ENCODE results near the gene COL16A1.

The COL16A1 gene

DNA sequence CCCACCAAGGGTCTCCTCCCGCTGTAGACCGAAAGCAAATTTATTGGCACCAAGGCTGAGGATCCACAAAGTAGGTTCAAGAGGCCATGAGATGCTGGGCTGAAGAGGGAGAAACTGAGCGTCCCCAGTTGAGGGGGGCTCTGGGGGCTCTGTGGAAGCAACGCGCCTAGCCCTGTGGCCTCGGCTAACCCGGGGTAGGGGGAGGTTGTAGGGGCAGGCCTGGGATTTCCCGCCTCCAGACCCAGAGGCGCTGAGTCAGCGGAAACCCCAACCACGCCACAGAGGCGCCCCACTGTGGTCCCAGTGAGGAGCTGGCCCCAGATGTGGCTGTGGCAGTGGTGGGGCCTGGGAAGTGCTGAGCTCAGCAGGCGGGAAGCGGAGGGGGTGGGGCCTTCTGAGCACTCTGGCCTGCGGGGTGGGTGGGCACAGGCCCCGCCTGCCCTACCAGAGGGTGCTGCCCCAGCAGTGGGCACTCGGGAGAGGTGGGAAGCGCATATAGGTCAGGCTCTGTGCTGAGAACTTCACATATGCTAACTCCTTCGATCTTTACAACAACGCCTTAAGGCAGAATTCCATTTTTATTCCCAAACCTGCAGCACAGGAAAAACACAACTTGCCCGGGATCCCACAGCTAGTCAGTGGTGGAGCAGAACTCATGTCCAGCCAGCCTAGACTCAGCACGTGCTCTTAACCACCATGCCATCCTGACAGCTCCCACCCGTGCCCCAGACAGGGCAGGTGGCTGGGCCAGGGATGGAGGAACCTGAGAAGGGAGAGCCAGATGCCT, 1.5 kb upstream of the COL16A1 start:
- DNase-seq, result peak; percentile 75

DNA sequence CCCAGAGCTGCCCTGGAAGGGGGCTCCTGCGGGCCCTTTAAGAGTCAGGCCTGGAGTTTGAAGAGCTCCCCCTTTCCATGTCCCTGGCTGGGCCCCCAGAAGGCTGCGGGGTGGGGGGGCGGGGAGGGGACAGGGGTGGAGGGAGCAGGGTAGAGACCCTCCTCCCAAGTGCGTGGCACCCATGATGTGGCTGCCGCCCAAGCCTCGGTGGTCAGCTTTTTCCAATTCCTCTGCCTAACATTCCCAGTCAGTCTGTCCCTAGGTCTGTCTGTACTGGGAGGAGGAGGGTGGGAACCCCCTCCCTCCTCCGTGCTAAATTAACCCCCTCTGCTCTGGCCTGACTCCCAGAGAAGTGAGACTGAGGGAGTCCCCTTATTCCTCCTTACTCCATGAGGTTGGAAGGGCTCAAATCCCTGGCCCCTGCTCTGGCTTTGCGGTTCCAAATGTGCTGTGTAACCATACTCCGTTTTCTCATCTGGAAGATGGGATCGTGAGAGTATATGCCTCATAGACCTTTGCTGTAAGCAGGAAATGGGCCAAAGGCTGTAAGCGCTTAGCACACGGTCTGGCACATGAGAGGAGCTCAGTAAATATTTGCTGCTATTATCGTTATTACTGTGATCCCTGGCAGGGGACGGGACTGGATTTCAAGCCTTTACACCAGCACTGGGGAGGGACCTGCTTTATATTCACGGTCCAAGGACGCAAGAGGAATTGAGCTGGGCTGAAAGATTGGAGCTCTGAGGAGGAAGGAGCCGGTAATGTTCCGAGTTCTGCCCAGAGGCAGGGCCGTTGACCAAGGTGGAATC, 658 bp upstream of the COL16A1 start:
- DNase-seq, result peak; percentile 92

DNA sequence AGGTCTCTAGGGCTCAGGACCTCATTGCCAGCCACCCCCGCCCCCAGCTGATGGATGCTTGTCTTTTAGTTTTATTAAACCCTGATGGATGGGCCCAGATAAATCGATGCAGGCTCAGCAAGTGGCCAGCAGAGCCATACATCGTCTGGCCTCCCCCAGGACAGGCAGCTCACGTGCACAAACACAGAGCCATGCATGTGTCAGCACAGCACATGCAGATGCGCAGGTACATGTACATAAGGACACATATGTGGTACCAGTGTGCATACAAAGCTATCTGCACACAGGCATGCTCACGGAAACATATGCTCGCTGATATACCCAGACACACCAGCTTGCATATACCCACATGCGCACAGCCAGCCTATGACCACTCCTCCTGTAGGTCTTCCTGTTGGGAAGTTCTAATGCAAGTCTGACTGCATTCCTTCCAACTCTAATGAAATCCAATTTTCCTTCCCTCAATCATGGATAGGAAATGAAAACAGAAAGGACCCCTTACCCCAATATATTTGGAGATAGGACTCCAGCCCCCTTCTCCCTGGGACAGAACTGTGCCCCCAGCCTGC, 897 bp downstream of the COL16A1 start:
- DNase-seq, result no peak

DNA sequence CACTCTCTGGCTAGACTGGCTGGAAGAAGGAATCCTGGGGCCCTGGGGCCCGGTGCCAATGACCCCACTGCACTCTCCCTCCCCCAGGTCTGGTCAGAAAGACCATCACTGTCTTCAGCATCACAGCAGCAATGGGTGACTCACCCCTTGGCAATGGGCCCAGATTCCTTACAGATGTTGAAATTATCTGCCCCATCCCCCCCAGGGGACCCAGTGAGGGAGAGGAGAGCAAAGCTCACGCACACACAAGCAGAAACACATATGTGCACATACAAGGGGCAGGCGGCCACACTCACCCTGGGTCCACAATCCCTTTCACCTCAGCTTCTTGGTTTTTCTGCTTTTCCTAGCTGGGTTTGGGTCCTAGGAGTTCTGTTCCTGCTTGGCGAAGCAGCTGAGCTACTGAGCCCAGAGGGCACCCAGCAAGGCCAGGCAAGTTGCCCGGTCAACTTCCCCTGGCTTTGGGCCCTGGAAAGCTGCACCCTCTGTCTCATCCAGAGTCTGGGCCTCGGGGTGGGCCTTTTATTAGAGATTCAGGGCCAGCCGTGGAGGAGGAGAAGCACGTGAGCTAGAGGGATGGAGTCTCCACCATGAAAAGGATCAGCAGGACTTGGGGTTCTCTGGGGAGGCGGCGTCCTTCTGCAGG, 2.6 kb downstream of the COL16A1 start:
- DNase-seq, result peak; percentile 79

DNA sequence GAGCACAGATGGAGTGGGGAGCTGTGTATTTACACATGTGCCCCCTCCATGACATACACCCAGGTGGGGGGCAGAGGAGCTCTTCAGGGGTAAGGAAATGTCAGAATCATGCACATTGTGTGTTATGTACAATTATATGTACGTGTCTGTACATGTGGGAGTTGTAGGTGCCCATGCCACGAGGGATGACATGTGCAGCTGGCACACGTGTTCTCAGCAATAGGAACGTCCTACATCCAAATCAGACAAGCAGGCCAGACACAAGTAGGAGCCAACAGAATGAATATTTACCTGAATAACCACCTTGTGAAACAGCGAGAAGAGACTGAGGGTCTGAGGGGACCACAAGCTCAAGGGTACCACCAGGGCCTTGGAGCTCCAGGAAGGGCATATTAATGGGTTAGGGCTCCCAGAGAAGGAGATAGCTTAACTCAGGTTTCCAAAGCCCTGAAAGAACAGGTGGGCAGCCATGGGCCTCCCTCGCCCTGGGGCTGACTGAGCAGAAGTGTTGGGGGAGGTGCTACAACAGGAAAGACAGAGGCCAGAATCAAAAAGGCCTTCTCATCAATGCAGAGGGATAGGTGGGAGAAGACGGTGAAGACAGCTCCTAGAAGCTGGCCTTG, 3.2 kb downstream of the COL16A1 start:
- no peak for DNase-seq

DNA sequence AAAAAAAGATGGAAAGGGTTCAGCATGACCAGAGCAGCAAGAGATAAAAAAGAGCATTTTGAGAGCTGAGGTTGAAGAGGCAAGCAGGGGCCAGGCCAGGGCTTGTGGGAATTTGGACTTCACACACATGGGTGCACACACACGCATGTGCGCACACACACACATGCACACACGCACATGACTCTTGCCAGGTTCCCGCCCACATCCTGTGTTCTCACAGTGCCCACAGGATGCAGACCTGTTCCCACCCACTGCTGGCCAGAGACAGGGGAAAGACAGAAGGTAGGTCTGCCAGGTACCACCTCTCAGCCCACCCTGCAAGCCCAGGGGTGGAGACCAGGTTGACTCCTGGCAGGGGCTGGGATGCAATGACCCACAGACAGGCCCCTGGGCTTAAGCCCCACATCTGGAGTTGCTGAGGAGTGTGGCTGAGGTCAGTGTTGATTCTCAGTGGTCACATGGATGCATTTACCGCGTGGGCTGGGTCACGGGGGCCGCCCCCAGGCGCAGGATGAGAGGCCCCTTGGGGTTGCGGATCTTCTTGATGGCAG, 4.4 kb downstream of the COL16A1 start:
- DNase-seq, result no peak

DNA sequence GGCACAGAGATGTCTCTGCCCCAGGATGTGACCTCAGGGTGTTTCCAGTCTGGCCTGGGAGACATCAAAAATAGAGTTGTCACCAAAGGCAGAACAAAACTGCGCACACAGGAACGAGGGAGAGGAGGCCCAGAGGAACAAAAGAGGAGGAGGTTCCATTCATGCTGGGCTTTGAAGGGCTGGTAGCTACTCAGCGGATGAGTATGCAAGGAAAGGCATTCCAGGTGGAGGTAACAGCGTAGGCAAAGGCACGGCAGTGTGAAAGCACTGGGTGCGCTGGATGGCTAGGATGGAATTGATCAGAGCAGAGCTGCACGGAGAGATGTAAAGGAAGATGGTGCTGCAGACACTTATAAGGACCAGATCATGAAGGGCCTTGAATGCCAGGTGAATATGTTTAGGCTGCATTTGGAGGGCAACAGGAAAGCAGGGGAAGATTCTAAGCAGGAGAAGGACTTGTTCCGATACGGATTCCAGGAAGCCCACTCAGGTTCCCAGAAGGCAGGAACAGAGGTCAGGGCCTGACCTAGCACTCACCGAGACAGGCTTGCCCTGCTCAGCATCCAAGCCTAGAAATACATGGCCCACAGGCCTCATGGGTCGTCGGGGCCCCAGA, 6.3 kb downstream of the COL16A1 start:
- no peak for DNase-seq

DNA sequence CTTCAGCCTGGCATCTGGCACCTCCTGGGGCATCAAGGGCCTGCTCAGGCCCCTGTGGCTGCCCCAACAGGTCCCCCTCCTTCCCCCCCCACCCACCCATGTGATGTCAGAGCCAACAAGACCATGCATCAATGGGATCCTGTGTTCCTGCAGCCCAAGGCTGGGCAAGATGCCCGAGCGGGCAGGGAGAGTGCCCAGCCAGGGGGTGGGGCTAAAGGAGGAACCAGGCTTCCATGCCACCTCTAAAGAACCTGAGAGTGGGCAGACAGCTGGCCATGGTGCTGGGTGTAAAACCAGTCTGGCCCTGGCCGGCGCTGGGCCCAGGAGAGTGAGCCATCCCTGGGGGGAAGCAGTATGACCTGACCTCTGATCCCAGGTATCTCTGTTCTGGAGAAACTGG, 7.6 kb downstream of the COL16A1 start:
- peak; percentile 80 for DNase-seq

DNA sequence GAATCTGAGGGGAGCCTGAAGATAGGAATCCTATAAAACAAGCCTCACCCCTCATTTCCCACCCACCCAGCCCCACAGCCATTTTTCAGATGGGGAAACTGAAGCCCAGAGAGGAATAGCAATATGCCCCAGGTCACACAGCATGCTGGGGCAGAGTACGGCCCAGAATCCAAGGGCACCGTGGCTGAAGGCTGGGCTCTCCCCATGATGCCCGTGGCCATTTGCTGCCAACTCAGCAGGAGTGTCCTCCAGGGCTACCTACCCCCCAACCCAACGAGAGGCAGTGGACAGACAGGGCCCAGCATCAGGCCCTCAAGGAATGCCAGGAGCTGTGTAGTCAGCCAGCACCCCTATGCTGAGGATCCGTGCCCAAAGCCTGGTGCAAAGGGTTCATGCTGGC, 8.5 kb downstream of the COL16A1 start:
- DNase-seq, result no peak

DNA sequence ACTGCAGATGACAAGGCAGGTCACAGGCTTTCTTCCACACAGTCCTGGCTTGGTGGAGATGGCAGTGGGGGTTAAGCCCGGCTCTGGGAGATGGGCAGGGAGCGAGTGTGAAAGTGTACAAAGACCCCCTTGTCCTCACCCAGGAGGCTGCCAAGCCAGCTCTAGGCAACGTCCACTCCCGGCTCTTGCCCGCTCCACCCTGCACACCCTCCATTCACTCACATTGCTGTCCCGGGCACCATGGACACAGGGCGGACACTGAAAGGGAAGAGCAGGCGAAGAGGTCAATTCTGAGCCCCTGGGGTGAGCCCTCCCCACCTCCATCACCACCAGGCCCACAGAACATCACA, 8.9 kb downstream of the COL16A1 start:
- no peak for DNase-seq

DNA sequence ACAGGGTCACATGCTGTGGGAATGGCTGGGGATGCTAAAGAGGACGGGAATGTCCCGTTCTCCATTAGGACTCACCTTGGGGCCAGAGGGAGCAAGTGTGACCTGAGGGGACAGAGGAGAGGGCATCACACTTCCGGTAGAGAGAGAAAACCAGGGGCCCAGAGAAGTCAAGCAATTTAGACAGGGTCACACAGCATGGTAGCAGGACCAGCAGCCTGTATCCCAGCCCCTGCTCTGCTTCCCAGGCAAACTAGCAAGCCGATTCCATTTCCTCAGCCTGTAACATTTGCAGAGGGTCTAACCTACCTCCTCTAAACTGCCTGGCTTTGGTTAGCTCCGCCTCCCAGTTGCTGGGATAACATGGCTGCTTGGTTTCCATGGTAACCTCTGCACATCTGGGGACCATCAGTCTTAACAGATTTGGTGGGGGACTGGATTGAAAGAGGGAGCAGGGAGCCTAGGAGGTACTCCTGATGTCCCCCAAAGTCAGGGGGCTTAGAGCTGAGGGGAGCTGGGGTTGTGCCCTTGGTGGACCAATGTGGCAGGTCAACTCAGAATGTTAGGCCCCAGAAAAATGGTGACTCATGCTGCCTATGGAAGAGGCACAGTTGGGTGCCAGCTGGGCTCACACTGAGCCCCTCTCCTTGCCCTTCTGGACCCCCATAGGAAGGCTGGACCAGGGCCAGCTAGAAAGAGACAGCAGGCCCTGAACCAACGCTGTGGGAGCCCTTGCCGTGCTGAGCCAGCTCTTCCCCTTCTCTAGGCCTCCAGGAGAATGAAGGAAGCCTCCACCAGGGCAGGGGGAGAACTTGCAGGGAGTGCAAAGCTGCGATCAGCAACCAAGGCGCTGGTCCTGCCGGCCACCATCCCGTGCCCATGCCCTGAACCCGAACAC, 9.5 kb downstream of the COL16A1 start:
- no peak for DNase-seq

DNA sequence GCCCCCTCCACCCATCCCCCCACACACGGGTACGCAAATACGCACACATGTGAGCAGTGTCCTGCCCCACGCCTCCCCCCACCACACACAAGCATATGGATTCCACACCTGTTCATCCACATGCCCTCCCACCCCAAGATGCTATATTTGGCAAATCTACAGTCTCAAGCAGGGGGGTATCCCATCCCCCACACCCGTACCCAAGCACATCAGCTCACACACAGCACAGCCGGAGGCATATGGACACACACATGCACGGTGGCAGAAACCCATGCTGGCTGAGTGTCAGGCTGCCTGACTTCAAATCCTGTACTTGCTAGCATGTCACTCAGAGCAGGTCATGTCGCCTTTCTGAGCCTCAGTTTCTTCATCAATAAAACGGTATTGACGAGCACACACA, 10.6 kb downstream of the COL16A1 start:
- DNase-seq, result no peak

DNA sequence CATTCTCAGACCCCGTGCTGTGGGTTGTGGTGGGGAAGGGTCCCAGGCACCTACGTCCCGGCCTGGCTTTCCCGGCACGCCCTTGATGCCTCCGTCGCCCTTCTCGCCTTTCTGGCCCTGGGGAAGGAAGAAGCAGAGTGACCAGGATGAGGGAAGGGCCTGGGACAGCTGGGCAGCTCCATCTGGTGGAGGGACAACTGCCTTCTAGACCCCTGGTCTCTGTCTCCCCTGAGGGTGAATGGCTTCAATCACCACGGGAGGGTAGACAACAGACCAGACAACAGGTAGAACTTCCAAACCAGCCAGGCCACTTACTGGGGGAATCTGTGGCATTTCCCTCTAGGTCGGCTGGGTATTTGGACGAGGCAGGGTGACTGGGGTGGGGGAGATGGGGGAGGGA, 11.9 kb downstream of the COL16A1 start:
- no peak for DNase-seq

DNA sequence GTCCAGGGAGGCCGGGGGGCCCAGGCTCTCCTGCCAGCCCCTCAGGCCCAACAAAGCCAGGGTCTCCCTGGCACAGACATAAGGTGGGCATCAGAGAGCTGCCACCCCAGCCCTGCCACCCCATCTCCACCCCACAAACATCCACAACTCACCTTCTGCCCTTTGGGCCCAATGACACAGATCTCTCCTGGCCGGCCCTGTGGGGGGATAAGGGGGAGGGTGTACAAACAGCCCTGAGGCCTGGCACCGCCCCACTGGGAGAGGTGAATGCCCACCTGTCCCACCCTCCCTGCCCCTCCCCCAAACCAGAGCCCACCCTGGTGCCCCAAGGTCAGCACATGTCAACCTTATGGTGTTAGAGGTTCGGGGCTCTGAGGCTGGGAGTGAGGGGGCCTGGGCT, 12.4 kb downstream of the COL16A1 start:
- DNase-seq, result no peak

DNA sequence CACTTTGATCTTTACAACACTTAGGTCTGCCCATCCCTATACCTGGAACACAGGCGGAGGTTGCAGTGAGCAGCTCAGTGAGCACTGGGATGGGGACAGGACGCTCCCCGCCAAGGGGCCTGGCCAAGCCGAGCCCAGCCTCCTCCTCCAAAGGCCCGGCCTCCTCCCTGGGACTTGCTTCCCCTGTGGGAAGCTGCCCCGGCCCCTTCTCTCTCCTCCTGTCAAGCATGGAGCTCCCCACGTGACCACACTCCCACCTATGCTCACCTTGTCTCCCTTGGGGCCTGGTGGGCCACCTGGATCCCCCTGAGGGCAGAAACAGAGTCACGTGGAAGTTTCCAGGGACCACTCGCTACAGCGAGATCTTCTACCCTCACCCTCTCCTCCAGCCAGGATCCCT, 12.9 kb downstream of the COL16A1 start:
- no peak for DNase-seq

DNA sequence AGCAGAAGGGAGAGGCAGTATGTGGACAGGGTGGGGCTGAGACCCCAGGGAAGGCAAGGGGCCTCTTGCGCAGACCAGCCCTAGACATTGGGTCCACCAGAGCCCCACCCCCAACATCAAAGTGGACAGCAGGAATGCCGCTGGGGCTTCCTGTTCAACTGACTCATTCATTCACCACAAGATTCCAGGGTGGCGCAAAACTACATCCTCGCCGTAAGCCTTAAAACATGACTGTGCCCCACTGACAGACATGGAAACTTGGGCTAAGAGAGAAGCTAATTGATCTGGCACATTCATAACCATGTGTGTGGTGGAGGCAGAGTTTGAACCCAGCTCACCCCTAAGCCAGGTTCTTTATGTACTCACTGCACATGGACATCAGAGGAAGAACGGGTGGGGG, 14.0 kb downstream of the COL16A1 start:
- DNase-seq, result no peak

DNA sequence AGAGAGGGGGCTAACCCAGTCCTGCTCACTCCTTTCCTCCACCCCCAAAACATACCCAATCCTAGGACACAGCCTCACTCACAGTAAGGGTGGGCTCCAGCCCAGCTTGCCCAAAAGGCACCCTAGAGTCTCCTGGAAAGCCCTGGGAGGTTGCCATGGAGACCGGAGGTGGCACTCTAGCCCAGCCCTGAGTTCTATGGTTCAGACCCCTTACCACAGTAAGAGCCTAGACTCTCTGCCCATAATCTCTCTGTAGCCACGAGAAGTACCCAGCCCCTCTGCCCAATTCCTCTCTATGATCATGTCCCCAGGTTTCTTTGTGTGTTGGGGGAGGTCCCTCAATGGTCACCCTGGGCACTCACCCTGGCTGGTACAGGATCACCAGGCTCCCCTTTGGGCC, 14.4 kb downstream of the COL16A1 start:
- DNase-seq, result no peak

DNA sequence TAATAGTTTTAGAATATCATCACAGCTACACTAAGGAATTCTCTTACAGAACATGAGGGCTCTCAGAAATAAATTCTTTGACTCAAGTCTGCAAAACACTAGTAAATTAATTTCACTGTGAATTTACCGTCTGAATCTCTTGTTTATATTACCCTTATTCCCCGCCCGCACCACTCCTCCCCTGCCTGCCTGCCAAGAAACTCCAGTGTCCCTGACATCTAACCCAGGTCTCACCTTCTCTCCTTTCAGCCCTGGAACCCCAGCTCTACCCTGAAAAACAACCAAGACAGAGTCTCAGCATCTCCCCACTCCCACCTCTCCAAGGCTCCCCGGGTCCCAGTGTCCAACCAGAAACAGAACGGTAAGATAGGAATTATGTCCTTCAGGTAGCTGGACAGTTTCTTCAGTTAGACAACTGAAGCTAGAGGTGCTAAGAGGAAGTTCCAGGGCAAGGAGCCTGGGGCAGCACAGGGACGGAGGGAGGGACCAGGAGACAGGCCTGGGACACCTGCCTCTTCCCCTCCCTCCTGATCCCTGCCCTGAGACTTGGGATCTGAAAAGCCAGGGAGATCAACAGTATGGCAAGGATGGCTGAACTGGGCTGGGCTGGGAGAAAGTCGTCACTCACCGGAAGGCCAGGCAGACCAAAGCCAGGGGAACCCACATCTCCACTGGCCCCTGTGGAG, 15.4 kb downstream of the COL16A1 start:
- DNase-seq, result no peak

DNA sequence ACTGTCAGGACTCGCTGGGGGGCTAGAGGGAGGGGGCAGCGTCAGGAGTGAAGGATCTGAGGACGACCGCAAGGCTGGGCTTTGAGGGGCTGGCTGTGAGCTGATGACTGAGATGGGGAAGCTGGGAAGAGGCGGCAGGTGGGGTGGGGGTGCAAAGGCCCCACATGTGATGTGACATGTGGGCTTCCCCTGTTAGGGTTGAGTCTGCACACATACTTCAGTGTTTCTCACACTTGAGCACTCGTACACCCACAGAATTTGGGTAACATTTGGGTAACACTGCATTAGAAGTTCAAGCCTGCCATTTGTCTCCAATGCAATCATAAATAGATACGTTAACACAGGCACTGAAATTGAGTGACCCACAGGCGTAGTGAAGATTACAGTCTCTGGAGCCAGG, 16.2 kb downstream of the COL16A1 start:
- DNase-seq, result no peak

DNA sequence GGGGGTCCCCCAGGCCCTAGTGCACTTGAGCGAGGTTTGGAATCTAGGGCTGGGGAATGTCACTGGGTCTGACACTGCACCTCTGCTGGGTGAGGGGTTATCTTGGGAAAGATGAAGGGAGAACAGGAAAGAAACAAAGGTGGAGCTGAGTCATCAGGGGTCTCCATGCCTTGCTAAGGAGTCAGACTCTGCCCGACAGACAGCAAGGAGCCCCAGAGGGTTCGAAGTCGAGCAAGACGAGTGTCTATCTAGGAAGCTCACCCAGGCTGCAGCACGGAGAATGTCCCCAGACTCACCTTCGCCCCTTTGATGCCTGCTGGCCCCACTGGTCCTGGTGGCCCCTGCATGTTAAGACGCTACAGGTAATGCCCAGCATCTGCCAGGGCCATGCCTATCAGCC, 18.0 kb downstream of the COL16A1 start:
- DNase-seq, result no peak

DNA sequence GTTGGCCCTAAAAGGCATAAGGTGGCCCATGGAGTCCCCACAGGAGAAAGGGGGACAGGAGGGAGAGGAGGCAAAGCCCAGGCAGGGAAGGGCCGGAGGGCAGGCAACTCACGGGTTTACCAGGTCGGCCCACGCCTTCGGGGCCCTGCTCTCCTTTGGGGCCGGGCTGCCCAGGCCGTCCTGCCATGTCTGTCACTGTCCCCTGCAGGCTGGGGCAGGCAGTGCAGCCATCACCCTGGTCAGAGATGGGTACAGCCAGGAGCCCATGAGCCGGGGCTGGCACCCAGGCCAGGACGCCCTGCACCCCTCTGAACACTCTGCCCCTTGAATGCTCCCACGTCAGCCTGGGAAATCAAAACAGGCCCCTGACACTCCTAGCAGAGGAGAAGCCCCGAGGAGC, 19.8 kb downstream of the COL16A1 start:
- DNase-seq, result no peak

Data from DMS153 (cell line).